GM23338 (cell line): ENCODE data around the gene FBXL2. TPM values are rescaled to one million over a fixed set of nuclear protein-coding genes. Genes with fewer than 3 reads are reported as not detected.

Experiments
- ATAC-seq: fragments of 200-7000 bp; cut with Tn5 transposase; 3 replicates; pipeline ENCODE4 v1.9.1; 2020
- DNase-seq: peaks from one replicate; pipeline ENCODE4 v3.0.0-alpha.2; 2015; ENCODE audit warnings: low spot score
- H2AFZ ChIP-seq: fragments of 200-600 bp; sonication (generic); 2 replicates; pipeline ENCODE4 v1.8.0; 2016; ENCODE audit warnings: antibody characterized with exemption, mild to moderate bottlenecking, moderate library complexity
- H3F3A ChIP-seq: fragments of 200-600 bp; sonication (generic); replicated peaks from 2 replicates; pipeline ENCODE4 v1.8.0; 2017; ENCODE audit warnings: antibody characterized with exemption, mixed run types, low read depth
- H3K27ac ChIP-seq: fragments of 200-600 bp; sonication (generic); 2 replicates; pipeline ENCODE4 v1.6.1; 2016; ENCODE audit warnings: low read depth
- H3K27me3 ChIP-seq: fragments of 200-600 bp; sonication (generic); 2 replicates; pipeline ENCODE4 v1.8.0; 2016; ENCODE audit warnings: mild to moderate bottlenecking, mixed run types, moderate library complexity; ENCODE audit not compliant: insufficient read depth
- H3K36me3 ChIP-seq: fragments of 200-600 bp; sonication (generic); 2 replicates; pipeline ENCODE4 v1.8.0; 2016; ENCODE audit warnings: mild to moderate bottlenecking; ENCODE audit not compliant: insufficient read depth
- H3K4me1 ChIP-seq: fragments of 200-600 bp; sonication (generic); 2 replicates; pipeline ENCODE4 v1.8.0; 2016; ENCODE audit warnings: mild to moderate bottlenecking, moderate library complexity; ENCODE audit not compliant: insufficient read depth
- H3K4me2 ChIP-seq: fragments of 200-600 bp; sonication (generic); 2 replicates; pipeline ENCODE4 v1.7.1; 2017; ENCODE audit warnings: mixed run types
- H3K4me3 ChIP-seq: fragments of 200-600 bp; sonication (generic); 2 replicates; pipeline ENCODE4 v1.6.1; 2016; ENCODE audit warnings: mixed run types
- H3K79me2 ChIP-seq: fragments of 200-600 bp; sonication (generic); replicated peaks from 2 replicates; pipeline ENCODE4 v1.8.0; 2017; ENCODE audit warnings: mild to moderate bottlenecking; ENCODE audit not compliant: insufficient read depth
- H3K9me2 ChIP-seq: fragments of 200-600 bp; sonication (generic); 2 replicates; pipeline ENCODE4 v1.8.0; 2017; ENCODE audit not compliant: insufficient read depth
- H4K20me1 ChIP-seq: fragments of 200-600 bp; sonication (generic); replicated peaks from 2 replicates; pipeline ENCODE4 v1.8.0; 2017; ENCODE audit warnings: mild to moderate bottlenecking; ENCODE audit not compliant: insufficient read depth
- H3K27ac Mint-ChIP-seq: 2 replicates; pipeline ENCODE4 v1.8.0; 2020; ENCODE audit warnings: inconsistent platforms, mild to moderate bottlenecking, moderate library complexity, mixed read lengths
- H3K27me3 Mint-ChIP-seq: 3 replicates; pipeline ENCODE4 v1.8.0; 2022; ENCODE audit warnings: low read depth, mild to moderate bottlenecking, moderate library complexity, mixed read lengths, inconsistent platforms; ENCODE audit not compliant: insufficient read depth, poor library complexity
- H3K36me3 Mint-ChIP-seq: 3 replicates; pipeline ENCODE4 v1.8.0; 2021; ENCODE audit warnings: low read depth, mild to moderate bottlenecking, inconsistent platforms, moderate library complexity, mixed read lengths
- H3K4me1 Mint-ChIP-seq: 3 replicates; pipeline ENCODE4 v1.8.0; 2020; ENCODE audit warnings: mild to moderate bottlenecking, inconsistent platforms, mixed read lengths
- H3K4me3 Mint-ChIP-seq: 3 replicates; pipeline ENCODE4 v1.8.0; 2021; ENCODE audit warnings: moderate library complexity, mild to moderate bottlenecking, inconsistent platforms, mixed read lengths
- H3K9me3 Mint-ChIP-seq: 3 replicates; pipeline ENCODE4 v1.8.0; 2020; ENCODE audit warnings: moderate library complexity, mild to moderate bottlenecking, inconsistent platforms, mixed read lengths
- EZH2 ChIP-seq: fragments of 200-600 bp; sonication (generic); IDR thresholded peaks from one replicate; pipeline ENCODE4 v1.8.0; 2017; ENCODE audit warnings: antibody characterized with exemption, mild to moderate bottlenecking, low read depth; ENCODE audit not compliant: unreplicated experiment
- EZH2phosphoT487 ChIP-seq: fragments of 200-600 bp; sonication (generic); IDR thresholded peaks from one replicate; pipeline ENCODE4 v1.8.1; 2018; ENCODE audit warnings: antibody characterized with exemption; ENCODE audit not compliant: unreplicated experiment
- JUNB ChIP-seq: IDR thresholded peaks from one replicate; pipeline ENCODE4 v1.6.1; 2016; ENCODE audit warnings: antibody characterized with exemption; ENCODE audit not compliant: unreplicated experiment
- NANOG ChIP-seq: IDR thresholded peaks from 2 replicates; pipeline ENCODE4 v1.6.1; 2016; ENCODE audit warnings: antibody characterized with exemption, borderline replicate concordance
- POLR2AphosphoS5 ChIP-seq: IDR thresholded peaks from 2 replicates; pipeline ENCODE4 v1.6.1; 2016; ENCODE audit warnings: antibody characterized with exemption, low read depth
- STAT1 ChIP-seq: IDR thresholded peaks from one replicate; pipeline ENCODE4 v1.6.1; 2016; ENCODE audit warnings: antibody characterized with exemption; ENCODE audit not compliant: unreplicated experiment
- ZNF114 ChIP-seq: fragments of 250-450 bp; sonication (Bioruptor Pico); IDR thresholded peaks from 2 replicates; pipeline ENCODE4 v1.5.0; 2020; ENCODE audit warnings: mild to moderate bottlenecking, moderate library complexity
- polyA plus RNA-seq: library from polyadenylated mRNA; unstranded; fragments of >200 nt; fragmentation: Nextera tagmentation; extraction: Ambion mirVana; gene quantifications from 2 replicates; pipeline ENCODE4 v1.2.1, GENCODE V29; 2016
- total RNA-seq: library from RNA; depleted of rRNA; stranded (reverse); fragments of >200 nt; shearing (Covaris generic); gene quantifications from 2 replicates; pipeline ENCODE4 v1.2.3, GENCODE V29; 2014
- TF ChIP-seq, protein P1 (sequence below): fragments of 250-450 bp; sonication (Bioruptor Pico); IDR thresholded peaks from 2 replicates; pipeline ENCODE4 v1.5.0; 2020; ENCODE audit warnings: mild to moderate bottlenecking, moderate library complexity
- TF ChIP-seq, protein P2 (sequence below), 2 experiments: fragments of 200-600 bp in 1 of 2; sonication (generic) in 1 of 2; conservative IDR thresholded peaks; 2 replicates each; pipeline versions ENCODE4 v1.5.1 to v1.6.1; 2016 to 2017; ENCODE audit warnings: antibody characterized with exemption in 2 of 2, low read depth in 2 of 2, mild to moderate bottlenecking in 2 of 2, moderate library complexity in 1 of 2

Gene FBXL2
- total and polyA plus RNA-seq, 2 experiments from 2014 or later = 2.8 to 5.7 TPM

DNA sequence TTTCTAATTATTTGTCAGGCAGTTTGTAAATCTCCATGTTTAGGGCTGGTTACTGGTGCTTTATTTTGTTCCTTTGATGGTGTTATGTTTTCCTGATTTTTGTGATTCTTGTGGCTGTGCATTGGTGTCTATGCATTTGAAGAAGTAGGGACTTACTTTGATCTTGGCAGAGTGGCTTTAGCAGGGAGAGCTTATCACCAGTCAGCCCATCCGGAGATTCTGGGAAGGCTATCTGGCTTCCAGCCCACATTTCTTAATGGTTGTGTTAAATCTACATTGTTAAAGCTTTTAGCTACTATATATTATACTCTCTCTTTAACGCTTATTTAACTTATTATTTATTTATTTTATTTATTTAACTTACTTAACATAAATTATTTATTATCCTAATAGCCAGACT is 35.1 kb downstream of the FBXL2 start:
- H3K27me3 ChIP-seq = no peaks in the 10 kb centered on the region
- TF ChIP-seq ZNF114 = no peak
- TF ChIP-seq EZH2 = no peak
- TF ChIP-seq NANOG = no peak
- no peak for TF ChIP-seq POLR2AphosphoS5
- no peak for TF ChIP-seq STAT1
- no peak for TF ChIP-seq JUNB
- no peak for TF ChIP-seq EZH2phosphoT487
- TF ChIP-seq, protein P1, sequence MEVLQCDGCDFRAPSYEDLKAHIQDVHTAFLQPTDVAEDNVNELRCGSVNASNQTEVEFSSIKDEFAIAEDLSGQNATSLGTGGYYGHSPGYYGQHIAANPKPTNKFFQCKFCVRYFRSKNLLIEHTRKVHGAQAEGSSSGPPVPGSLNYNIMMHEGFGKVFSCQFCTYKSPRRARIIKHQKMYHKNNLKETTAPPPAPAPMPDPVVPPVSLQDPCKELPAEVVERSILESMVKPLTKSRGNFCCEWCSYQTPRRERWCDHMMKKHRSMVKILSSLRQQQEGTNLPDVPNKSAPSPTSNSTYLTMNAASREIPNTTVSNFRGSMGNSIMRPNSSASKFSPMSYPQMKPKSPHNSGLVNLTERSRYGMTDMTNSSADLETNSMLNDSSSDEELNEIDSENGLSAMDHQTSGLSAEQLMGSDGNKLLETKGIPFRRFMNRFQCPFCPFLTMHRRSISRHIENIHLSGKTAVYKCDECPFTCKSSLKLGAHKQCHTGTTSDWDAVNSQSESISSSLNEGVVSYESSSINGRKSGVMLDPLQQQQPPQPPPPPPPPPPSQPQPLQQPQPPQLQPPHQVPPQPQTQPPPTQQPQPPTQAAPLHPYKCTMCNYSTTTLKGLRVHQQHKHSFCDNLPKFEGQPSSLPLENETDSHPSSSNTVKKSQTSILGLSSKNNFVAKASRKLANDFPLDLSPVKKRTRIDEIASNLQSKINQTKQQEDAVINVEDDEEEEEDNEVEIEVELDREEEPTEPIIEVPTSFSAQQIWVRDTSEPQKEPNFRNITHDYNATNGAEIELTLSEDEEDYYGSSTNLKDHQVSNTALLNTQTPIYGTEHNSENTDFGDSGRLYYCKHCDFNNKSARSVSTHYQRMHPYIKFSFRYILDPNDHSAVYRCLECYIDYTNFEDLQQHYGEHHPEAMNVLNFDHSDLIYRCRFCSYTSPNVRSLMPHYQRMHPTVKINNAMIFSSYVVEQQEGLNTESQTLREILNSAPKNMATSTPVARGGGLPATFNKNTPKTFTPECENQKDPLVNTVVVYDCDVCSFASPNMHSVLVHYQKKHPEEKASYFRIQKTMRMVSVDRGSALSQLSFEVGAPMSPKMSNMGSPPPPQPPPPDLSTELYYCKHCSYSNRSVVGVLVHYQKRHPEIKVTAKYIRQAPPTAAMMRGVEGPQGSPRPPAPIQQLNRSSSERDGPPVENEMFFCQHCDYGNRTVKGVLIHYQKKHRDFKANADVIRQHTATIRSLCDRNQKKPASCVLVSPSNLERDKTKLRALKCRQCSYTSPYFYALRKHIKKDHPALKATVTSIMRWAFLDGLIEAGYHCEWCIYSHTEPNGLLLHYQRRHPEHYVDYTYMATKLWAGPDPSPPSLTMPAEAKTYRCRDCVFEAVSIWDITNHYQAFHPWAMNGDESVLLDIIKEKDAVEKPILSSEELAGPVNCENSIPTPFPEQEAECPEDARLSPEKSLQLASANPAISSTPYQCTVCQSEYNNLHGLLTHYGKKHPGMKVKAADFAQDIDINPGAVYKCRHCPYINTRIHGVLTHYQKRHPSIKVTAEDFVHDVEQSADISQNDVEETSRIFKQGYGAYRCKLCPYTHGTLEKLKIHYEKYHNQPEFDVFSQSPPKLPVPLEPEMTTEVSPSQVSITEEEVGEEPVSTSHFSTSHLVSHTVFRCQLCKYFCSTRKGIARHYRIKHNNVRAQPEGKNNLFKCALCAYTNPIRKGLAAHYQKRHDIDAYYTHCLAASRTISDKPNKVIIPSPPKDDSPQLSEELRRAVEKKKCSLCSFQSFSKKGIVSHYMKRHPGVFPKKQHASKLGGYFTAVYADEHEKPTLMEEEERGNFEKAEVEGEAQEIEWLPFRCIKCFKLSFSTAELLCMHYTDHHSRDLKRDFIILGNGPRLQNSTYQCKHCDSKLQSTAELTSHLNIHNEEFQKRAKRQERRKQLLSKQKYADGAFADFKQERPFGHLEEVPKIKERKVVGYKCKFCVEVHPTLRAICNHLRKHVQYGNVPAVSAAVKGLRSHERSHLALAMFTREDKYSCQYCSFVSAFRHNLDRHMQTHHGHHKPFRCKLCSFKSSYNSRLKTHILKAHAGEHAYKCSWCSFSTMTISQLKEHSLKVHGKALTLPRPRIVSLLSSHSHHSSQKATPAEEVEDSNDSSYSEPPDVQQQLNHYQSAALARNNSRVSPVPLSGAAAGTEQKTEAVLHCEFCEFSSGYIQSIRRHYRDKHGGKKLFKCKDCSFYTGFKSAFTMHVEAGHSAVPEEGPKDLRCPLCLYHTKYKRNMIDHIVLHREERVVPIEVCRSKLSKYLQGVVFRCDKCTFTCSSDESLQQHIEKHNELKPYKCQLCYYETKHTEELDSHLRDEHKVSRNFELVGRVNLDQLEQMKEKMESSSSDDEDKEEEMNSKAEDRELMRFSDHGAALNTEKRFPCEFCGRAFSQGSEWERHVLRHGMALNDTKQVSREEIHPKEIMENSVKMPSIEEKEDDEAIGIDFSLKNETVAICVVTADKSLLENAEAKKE (CRISPR knock-in tag) = no peak
- TF ChIP-seq, protein P2, sequence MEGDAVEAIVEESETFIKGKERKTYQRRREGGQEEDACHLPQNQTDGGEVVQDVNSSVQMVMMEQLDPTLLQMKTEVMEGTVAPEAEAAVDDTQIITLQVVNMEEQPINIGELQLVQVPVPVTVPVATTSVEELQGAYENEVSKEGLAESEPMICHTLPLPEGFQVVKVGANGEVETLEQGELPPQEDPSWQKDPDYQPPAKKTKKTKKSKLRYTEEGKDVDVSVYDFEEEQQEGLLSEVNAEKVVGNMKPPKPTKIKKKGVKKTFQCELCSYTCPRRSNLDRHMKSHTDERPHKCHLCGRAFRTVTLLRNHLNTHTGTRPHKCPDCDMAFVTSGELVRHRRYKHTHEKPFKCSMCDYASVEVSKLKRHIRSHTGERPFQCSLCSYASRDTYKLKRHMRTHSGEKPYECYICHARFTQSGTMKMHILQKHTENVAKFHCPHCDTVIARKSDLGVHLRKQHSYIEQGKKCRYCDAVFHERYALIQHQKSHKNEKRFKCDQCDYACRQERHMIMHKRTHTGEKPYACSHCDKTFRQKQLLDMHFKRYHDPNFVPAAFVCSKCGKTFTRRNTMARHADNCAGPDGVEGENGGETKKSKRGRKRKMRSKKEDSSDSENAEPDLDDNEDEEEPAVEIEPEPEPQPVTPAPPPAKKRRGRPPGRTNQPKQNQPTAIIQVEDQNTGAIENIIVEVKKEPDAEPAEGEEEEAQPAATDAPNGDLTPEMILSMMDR (conservative IDR thresholded peaks at IDR 0.05; ENCODE audit: low read depth in 2 of 2) = no peak
- no peak overlapping the region for H3K4me2 ChIP-seq
- no peaks in the 10 kb centered on the region for H3K79me2 ChIP-seq
- H3K27ac ChIP-seq = no peak overlapping the region
- no peak for ATAC-seq
- H3K36me3 ChIP-seq = no peaks in the 10 kb centered on the region
- H3K9me2 ChIP-seq = no peaks in the 10 kb centered on the region; the same call in 1 of the 2 replicates
- Mint-ChIP-seq H3K27ac (no peak overlapping the region), H3K27me3 (no peaks in the 10 kb centered on the region), H3K36me3 (peaks cover 5% of the 10 kb centered on the region; the same call in 2 of the 3 replicates), H3K4me1 (peaks cover 7% of the 10 kb centered on the region), H3K9me3 (peaks cover 7% of the 10 kb centered on the region; the same call in 2 of the 3 replicates), H3K4me3 (no peak overlapping the region)
- H2AFZ ChIP-seq = no peak overlapping the region
- no peak overlapping the region for H3K4me3 ChIP-seq
- peaks cover 10% of the 10 kb centered on the region; the same call in 1 of the 2 replicates for H3K4me1 ChIP-seq
- H4K20me1 ChIP-seq = no peaks in the 10 kb centered on the region
- no peak for DNase-seq
- H3F3A ChIP-seq = no peaks in the 10 kb centered on the region
